Activated CD4-positive, alpha-beta memory T cell treated with anti-CD3 and anti-CD28 coated beads for 36 hours (primary cell): ENCODE data around the gene CNOT4. TPM values are rescaled to one million over a fixed set of nuclear protein-coding genes. Genes with fewer than 3 reads are reported as not detected.
"Not testable (repeated sequence)": the region's sequence is repeated elsewhere in the genome, so short reads cannot be mapped to it uniquely, and the experiment has no call there.

Experiments used
- CTCF ChIA-PET: fragments of 350-600 bp; sonication (Branson Sonifier 250); formaldehyde crosslinking; loops from one replicate; lab custom pipeline; 2021; ENCODE audit warnings: antibody characterized with exemption, inconsistent platforms; lab: Charles Lee
- POLR2A ChIA-PET: fragments of 350-600 bp; sonication (Branson Sonifier 250); formaldehyde crosslinking; loops from one replicate; lab custom pipeline; 2021; ENCODE audit warnings: antibody characterized with exemption; lab: Charles Lee
- DNase-seq: peaks from one replicate; pipeline ENCODE4 v3.0.0-alpha.2; 2020
- H3K27ac Mint-ChIP-seq: one replicate; pipeline ENCODE4 v1.8.0; 2021; ENCODE audit warnings: mixed read lengths
- H3K27me3 Mint-ChIP-seq: one replicate; pipeline ENCODE4 v1.8.0; 2021; ENCODE audit warnings: mixed read lengths
- H3K36me3 Mint-ChIP-seq: one replicate; pipeline ENCODE4 v1.8.0; 2021; ENCODE audit warnings: mixed read lengths
- H3K4me1 Mint-ChIP-seq: one replicate; pipeline ENCODE4 v1.8.0; 2021; ENCODE audit warnings: low read depth, mixed read lengths
- H3K4me3 Mint-ChIP-seq: one replicate; pipeline ENCODE4 v1.8.0; 2021; ENCODE audit warnings: mild to moderate bottlenecking, mixed read lengths
- H3K9me3 Mint-ChIP-seq: one replicate; pipeline ENCODE4 v1.8.0; 2021; ENCODE audit warnings: mixed read lengths
- intact Hi-C: fragments of 100-400 bp; cut with micrococcal nuclease; formaldehyde crosslinking; loops from one replicate; pipeline ENCODE4 v1.15.1; 2023
- total RNA-seq, 2 experiments: library from RNA; stranded (reverse); gene quantifications; one replicate each; pipeline ENCODE4 v1.2.3, GENCODE V29; 2021

CNOT4 gene
- total RNA-seq, 2 experiments from 2014 or later = 16.1 to 17.4 TPM

DNA sequence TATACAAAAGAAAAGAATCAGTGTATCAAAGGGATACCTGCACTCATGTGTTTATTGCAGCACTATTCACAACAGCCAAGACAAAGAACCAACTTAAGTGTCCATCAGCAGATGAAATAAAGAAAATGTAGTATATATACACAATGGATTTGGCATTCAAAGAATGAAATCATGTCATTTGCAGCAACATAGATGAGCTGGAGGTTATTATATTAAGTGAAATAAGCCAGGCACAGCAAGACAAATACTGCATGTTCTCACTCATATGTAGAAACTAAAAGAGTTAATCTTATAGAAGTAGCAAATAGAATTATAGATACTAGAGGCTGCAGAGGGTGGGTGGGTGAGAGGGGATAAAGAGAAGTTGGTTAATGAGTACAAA, 28.3 kb downstream of the CNOT4 start:
- Mint-ChIP-seq H3K36me3 (peaks cover 5% of the 10 kb centered on the region), H3K4me3 (no peak overlapping the region), H3K4me1 (peaks cover 46% of the 10 kb centered on the region), H3K27ac (no peak overlapping the region), H3K9me3 (no peaks in the 10 kb centered on the region), H3K27me3 (no peaks in the 10 kb centered on the region)
- intact Hi-C loops = no loop called here
- no peak for DNase-seq
- CTCF ChIA-PET = no interaction called here
- POLR2A ChIA-PET = no interaction called here

DNA sequence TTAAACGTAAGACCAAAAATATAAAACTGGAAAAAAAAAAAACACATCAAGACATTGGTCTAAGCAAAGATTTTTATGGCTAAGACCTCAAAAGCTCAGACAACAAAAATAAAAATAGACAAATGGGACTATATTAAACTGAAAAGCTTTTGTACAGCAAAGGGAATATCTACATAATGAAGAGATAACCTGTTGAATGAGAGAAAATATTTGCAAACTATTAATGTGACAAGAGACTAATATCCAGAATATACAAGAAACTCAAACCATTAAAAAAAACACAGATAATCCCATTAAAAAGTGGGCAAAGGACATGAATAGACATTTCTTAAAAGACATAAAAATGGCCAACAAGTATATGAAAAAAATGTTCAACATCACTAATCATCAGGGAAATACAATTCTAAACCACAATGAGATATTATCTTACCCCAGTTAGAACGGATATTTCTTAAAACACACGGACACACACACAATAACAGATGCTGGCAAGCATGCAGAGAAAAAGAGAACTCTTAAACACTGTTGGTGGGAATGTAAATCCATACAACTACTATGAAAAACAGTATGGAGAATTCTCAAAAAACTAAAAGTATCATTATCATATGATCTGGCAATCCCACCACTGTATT, 28.8 kb downstream of the CNOT4 start:
- ChIA-PET POLR2A (no interaction called here), CTCF (interaction anchor here (0.9 kb wide), 1 partner anchor 28 kb away, joined by 3 read pairs; no protein-coding TSS in a partner anchor)
- no peak overlapping the region for H3K4me3 Mint-ChIP-seq
- H3K27ac Mint-ChIP-seq = no peak overlapping the region
- intact Hi-C loops = no loop called here
- no peak for DNase-seq
- H3K36me3 Mint-ChIP-seq = peaks cover 5% of the 10 kb centered on the region
- H3K27me3 Mint-ChIP-seq = no peaks in the 10 kb centered on the region
- H3K4me1 Mint-ChIP-seq = peaks cover 41% of the 10 kb centered on the region
- no peaks in the 10 kb centered on the region for H3K9me3 Mint-ChIP-seq

DNA sequence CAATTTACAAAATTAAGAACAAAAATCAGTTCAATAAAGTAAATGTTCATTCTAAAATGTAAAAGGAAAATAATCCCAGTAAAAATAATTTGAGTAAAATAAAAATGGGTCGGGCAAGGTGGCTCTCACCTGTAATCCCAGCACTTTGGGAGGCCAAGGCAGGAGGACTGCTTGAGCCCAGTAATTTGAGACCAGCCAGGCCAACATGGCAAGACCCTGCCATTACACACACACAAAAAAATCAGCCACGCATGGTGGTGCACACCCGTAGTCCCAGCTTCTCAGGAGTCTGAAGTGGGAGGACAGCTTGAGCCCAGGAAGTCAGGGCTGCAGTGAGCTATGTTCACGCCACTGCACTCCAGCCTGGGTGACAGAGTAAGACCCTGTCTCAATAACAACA, 34.4 kb downstream of the CNOT4 start:
- H3K4me1 Mint-ChIP-seq = peaks cover 12% of the 10 kb centered on the region
- H3K4me3 Mint-ChIP-seq = no peak overlapping the region
- intact Hi-C loops = no loop called here

DNA sequence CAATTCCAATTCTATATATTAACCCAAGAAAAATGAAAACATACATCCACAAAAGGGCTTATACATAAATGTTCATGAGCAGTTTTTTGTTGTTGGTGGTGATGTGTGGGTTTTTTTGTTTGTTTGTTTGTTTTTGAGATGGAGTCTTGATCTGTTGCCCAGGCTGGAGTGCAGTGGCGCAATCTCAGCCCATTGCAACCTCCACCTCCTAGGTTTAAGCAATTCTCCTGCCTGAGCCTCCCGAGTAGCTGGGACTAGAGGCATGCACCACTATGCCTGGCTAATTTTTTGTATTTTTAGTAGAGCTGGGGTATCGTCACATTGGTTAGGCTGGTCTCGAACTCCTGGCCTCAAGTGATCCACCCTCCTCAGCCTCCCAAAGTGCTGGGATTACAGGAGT, 40.2 kb downstream of the CNOT4 start:
- DNase-seq, POLR2A ChIA-PET, intact Hi-C loops, H3K27ac Mint-ChIP-seq, H3K4me3 Mint-ChIP-seq, H3K27me3 Mint-ChIP-seq, H3K36me3 Mint-ChIP-seq, H3K9me3 Mint-ChIP-seq: not testable (repeated sequence)
- H3K4me1 Mint-ChIP-seq = peaks cover 10% of the 10 kb centered on the region
- CTCF ChIA-PET = interaction anchor here (1.6 kb wide), 1 partner anchor 107 kb away, joined by 5 read pairs; no protein-coding TSS in a partner anchor

More for the DNA sequence above, 34.4 kb downstream of the CNOT4 start:
- no peak overlapping the region for H3K27ac Mint-ChIP-seq
- no peaks in the 10 kb centered on the region for H3K9me3 Mint-ChIP-seq
- no peaks in the 10 kb centered on the region for H3K27me3 Mint-ChIP-seq
- H3K36me3 Mint-ChIP-seq = peaks cover 4% of the 10 kb centered on the region
- CTCF ChIA-PET = no interaction called here
- DNase-seq = no peak
- POLR2A ChIA-PET = no interaction called here

DNA sequence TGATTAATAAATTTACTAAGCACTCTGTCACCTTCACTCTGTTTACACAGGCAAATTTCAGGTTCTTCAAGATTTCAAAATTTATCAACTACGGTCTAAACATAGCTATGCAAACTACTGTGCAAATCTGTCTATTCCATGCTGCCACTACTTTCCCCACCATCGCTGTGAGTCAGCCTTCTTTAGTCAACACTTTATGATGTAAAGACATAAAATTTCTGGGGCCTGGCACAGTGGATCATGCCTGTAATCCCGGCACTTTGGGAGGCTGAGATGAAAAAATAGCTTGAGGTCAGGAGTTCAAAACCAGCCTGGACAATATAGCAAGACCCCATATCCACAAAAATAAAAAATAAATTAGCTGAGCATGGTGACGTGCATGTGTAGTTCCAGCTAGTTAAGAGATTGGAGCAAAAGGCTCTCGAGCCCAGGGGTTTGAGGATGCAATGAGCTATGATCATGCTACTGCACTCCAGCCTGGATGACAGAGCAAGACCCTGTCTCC, 42.6 kb downstream of the CNOT4 start:
- intact Hi-C loops = no loop called here
- H3K9me3 Mint-ChIP-seq = no peaks in the 10 kb centered on the region
- H3K4me1 Mint-ChIP-seq = peaks cover 16% of the 10 kb centered on the region
- H3K4me3 Mint-ChIP-seq = no peak overlapping the region
- CTCF ChIA-PET = interaction anchor here (0.7 kb wide), 1 partner anchor 222 kb away, joined by 3 read pairs; no protein-coding TSS in a partner anchor
- POLR2A ChIA-PET = no interaction called here
- H3K27ac Mint-ChIP-seq = no peak overlapping the region
- DNase-seq = no peak
- no peaks in the 10 kb centered on the region for H3K27me3 Mint-ChIP-seq
- H3K36me3 Mint-ChIP-seq = peaks cover 6% of the 10 kb centered on the region

DNA sequence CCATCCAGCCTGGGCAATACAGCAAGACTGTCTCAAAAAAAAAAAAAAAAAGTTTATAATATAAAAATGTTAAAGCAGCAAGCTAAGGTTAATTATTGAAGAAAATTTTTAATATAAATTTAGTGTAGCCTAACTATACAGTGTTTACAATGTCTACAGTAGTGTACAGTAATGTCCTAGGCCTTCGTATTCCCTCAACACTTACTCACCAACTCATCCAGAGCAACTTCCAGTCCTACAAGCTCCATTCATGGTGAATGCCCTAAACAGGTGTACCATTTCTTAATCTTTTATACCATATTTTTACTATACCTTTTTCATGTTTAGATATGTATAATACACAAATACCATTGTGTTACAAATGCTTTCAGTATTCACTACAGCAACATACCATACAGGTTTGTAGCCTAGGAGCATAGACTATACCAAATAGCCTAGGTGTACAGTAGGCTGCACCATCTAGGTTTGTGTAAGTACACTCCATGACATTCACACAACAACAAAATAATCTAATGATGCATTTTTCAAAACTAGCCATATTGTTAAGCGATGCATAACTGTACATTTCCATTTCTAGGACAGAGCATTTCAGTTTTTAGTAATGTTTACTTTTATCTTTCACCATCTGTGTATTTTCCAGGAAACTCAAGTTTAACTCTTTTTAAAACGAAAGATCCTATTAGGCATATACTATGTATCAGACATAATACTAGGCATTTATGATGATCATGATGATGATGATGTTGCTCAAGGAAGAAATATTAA, 43.3 kb downstream of the CNOT4 start:
- ChIA-PET POLR2A (no interaction called here), CTCF (interaction anchor here (0.7 kb wide), 1 partner anchor 221 kb away, joined by 3 read pairs; no protein-coding TSS in a partner anchor)
- no peak overlapping the region for H3K4me3 Mint-ChIP-seq
- DNase-seq = no peak
- H3K36me3 Mint-ChIP-seq = peaks cover 6% of the 10 kb centered on the region
- H3K4me1 Mint-ChIP-seq = peaks cover 17% of the 10 kb centered on the region
- no peaks in the 10 kb centered on the region for H3K27me3 Mint-ChIP-seq
- no peaks in the 10 kb centered on the region for H3K9me3 Mint-ChIP-seq
- intact Hi-C loops = no loop called here
- H3K27ac Mint-ChIP-seq = no peak overlapping the region

DNA sequence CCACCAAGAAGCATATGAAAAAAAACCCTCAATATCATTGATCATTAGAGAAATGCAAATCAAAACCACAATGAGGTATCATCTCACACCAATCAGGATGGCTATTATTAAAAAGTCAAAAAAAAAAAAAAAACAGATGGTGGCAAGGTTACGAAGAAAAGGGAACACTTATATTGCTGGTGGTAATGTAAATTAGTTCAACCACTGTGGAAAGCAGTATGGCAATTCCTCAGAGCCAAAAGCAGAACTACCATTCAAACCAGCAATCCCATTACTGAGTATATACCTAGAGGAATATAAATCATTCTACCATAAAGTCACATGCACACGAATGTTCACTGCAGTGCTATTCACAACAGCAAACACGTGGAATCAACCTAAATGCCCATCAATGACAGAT, 46.0 kb downstream of the CNOT4 start:
- Mint-ChIP-seq H3K4me1 (peaks cover 33% of the 10 kb centered on the region), H3K9me3 (no peaks in the 10 kb centered on the region), H3K27me3 (no peaks in the 10 kb centered on the region), H3K27ac (no peak overlapping the region), H3K4me3 (no peak overlapping the region), H3K36me3 (peaks cover 3% of the 10 kb centered on the region)
- ChIA-PET CTCF (no interaction called here), POLR2A (interaction anchor here (0.6 kb wide), 1 partner anchor 55 kb away, joined by 4 read pairs; no protein-coding TSS in a partner anchor)
- intact Hi-C loops = no loop called here
- no peak for DNase-seq

DNA sequence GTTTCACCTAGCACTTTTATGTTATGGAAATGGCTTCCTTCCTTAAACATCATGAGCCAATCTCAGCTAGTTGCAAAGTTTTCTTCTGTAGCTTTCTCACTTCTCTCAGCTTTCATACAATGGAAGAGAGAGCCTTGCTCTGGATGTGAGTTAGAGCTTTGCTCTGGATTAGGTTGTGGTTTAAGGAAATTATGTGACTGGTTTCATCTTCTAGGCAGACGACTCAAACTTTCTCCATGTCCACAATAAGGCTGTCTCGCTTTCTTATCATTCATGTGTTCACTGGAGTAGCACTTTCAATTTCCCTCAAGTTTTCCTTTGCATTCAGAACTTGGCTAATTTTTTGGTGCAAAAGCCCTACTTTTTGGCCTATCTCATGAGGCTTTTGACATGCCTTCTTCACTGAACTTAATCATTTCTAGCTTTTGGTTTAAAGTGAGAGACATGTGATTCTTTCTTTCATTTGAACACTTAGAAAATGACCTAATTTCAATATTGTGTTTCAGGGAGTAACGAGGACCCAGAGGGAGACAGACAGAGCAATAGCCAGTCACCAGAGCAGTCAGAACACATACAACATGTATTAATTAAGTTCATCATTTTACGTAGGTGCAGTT, 49.8 kb downstream of the CNOT4 start:
- CTCF ChIA-PET = no interaction called here
- peaks cover 45% of the 10 kb centered on the region for H3K4me1 Mint-ChIP-seq

DNA sequence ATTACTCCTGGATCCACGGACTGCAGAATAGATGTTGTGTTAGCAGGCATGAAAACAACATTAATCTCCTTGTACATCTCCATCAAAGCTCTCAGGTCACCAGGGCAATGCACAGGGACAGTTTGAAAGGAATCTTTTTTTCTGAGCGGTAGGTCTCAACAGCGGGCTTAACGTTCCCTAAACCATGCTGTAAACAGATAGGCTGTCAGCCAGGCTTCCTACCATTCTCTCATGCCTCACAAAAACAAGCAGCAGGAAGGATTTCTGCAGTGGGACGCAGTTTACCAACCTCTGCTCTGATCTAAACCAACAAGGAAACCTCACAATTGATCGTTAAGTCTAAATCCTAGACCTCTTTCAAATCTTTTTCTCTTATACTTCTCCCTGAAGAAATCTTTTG, 50.8 kb downstream of the CNOT4 start:
- DNase-seq = no peak
- Mint-ChIP-seq H3K27me3 (no peaks in the 10 kb centered on the region), H3K4me1 (peaks cover 50% of the 10 kb centered on the region), H3K4me3 (no peak overlapping the region), H3K36me3 (peaks cover 3% of the 10 kb centered on the region), H3K27ac (no peak overlapping the region), H3K9me3 (no peaks in the 10 kb centered on the region)
- ChIA-PET POLR2A (no interaction called here), CTCF (no interaction called here)
- intact Hi-C loops = loop anchor here (5.0 kb wide), 1 partner anchor 33 kb away; no protein-coding TSS in a partner anchor

More for the DNA sequence above, 49.8 kb downstream of the CNOT4 start:
- intact Hi-C loops = loop anchor here (5.0 kb wide), 1 partner anchor 32 kb away; no protein-coding TSS in a partner anchor
- H3K9me3 Mint-ChIP-seq = no peaks in the 10 kb centered on the region
- H3K4me3 Mint-ChIP-seq = no peak overlapping the region
- POLR2A ChIA-PET = no interaction called here
- H3K27ac Mint-ChIP-seq = no peak overlapping the region
- H3K27me3 Mint-ChIP-seq = no peaks in the 10 kb centered on the region
- peaks cover 3% of the 10 kb centered on the region for H3K36me3 Mint-ChIP-seq
- no peak for DNase-seq

DNA sequence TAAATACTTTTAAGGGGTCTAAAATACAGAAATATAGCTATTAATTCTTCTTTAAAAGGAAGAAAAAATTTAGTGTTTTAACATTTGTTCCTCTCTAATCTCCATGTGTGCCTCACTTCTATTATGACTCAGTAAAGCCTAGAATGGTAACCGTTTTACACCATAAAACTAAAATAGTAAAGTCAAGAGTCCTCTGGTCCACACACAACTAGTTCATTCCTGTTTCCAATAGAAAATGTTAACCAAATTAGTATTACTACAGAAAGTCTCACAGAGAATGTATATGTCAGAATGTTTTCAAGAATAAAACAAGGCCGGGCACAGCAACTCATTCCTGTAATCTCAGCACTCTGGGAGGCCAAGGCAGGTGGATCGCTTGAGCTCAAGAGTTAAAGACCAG, 55.8 kb downstream of the CNOT4 start:
- Mint-ChIP-seq H3K9me3 (no peaks in the 10 kb centered on the region), H3K4me1 (peaks cover 41% of the 10 kb centered on the region), H3K36me3 (no peaks in the 10 kb centered on the region), H3K27me3 (no peaks in the 10 kb centered on the region), H3K27ac (no peak overlapping the region), H3K4me3 (no peak overlapping the region)
- POLR2A ChIA-PET = no interaction called here
- DNase-seq = peak; percentile 32
- CTCF ChIA-PET = interaction anchor here (1.7 kb wide), 1 partner anchor 179 kb away, joined by 5 read pairs; no protein-coding TSS in a partner anchor
- intact Hi-C loops = no loop called here

DNA sequence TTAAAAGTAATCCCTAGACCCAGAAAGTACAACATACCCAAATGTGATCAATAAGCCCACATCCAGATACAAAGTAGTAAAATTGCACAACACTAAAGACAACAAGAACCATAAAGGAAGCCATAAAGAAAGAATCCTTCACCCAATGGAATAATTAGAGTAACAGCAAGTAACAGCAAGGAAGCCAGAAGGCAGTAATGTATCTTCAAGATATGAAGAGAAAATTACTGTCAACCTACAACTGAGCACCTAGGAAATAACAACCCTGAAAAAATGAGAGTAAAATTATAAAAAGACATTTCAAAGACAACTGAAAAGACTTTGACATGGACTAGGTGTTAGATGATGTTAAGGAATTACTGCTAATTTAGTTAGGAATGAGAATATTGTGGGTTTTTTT, 60.5 kb downstream of the CNOT4 start:
- CTCF ChIA-PET = no interaction called here
- peaks cover 3% of the 10 kb centered on the region for H3K36me3 Mint-ChIP-seq
- POLR2A ChIA-PET = no interaction called here
- H3K27me3 Mint-ChIP-seq = no peaks in the 10 kb centered on the region
- no peak overlapping the region for H3K27ac Mint-ChIP-seq
- no peaks in the 10 kb centered on the region for H3K9me3 Mint-ChIP-seq
- no peak overlapping the region for H3K4me3 Mint-ChIP-seq
- DNase-seq = no peak
- intact Hi-C loops = no loop called here
- H3K4me1 Mint-ChIP-seq = peaks cover 25% of the 10 kb centered on the region

DNA sequence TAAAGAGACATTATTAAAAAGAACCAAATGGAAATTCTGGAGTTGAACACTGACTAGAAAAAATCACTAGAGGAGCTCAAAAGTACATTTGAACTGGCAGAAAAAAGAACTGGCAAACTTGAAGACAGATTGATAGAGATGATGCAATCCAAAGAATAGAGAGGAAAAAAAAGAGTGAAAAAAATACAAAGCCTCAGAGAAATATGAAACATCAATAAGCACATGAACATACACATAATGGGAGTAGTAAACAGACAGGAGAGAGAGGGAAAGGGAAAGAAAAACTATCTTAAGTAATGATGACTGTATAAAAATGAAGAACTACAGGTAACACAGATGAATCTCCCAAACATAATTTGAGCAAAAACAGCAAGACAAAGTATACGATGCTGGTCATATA, 61.1 kb downstream of the CNOT4 start:
- Mint-ChIP-seq H3K36me3 (peaks cover 4% of the 10 kb centered on the region), H3K27ac (no peak overlapping the region), H3K4me3 (no peak overlapping the region), H3K27me3 (no peaks in the 10 kb centered on the region), H3K9me3 (no peaks in the 10 kb centered on the region), H3K4me1 (peaks cover 22% of the 10 kb centered on the region)
- POLR2A ChIA-PET = no interaction called here
- intact Hi-C loops = no loop called here
- CTCF ChIA-PET = no interaction called here
- no peak for DNase-seq
